ENCODE measurements around the gene DNAJC10.
"Not testable (repeated sequence)": the region's sequence is repeated elsewhere in the genome, so short reads cannot be mapped to it uniquely, and the experiment has no call there.

DNAJC10 gene

DNA sequence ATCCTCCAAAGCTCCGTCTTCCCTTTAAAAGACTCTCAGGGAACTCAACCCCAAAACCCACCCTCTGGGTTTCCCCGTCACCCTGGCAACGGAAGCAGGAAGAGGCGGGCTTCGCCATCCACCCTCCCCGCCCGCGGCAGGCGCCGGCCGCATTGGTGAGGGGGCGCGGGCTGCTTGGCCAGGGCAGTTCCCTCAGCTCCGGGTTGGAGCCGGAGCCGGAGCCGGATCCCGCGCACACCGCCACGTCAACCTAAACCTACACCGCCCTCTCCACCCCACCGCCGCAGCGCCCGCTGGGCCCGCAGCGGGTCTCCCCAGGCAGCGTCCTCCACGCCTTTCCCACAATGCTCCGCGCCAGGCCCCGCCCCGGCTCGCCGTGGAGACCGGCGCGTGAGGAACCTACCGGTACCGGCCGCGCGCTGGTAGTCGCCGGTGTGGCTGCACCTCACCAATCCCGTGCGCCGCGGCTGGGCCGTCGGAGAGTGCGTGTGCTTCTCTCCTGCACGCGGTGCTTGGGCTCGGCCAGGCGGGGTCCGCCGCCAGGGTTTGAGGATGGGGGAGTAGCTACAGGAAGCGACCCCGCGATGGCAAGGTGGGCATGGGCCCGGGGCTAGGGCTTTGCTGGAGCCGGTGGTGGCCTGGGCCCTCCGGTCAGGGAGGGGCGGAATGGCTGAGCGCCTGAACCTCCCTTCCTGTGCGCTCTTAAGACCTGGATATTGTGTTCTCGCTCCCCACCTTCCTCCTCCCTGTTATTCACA is at the start of gene DNAJC10:
Gene DNAJC10 (plus strand): TSS at position 366 of the 758 bp plus-strand sequence. CDS start 1,830 bp downstream, outside the sequence.
- peak; percentile 89 for DNase-seq

DNA sequence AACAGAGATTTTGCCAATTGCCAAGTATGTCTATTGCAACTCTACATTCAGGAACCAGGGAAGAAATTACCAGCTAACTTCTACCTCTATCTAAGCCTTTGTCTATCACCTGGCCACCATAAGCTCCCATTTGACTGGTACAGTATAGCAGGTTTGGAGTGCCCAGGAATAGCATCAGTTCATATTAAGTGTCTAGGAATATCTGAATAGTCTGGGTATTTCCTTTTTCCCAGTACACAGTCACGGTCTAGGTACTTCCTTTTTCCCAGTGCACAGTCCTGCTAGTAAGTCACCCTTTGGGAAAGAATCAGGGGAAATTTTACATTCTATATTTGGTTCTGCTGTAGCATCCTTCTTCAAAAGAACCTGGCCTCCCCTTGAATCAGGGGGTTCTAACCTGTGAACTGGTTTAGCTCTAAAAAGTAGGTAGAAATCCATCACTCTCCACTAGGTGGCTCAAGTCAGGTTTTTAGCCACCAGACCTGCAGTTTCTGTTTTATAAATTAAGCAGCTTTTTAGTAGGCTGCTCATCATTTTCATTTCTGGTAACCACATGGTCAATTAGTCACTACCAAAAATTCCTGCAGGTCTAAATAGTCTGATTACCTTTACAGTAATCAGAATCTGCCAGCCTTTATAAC is 49.3 kb upstream of the DNAJC10 start:
- peak; percentile 9 for DNase-seq

GRCh38 chr2:182667315-182667695 is 48.8 kb upstream of the DNAJC10 start:
- no peak for DNase-seq

DNA sequence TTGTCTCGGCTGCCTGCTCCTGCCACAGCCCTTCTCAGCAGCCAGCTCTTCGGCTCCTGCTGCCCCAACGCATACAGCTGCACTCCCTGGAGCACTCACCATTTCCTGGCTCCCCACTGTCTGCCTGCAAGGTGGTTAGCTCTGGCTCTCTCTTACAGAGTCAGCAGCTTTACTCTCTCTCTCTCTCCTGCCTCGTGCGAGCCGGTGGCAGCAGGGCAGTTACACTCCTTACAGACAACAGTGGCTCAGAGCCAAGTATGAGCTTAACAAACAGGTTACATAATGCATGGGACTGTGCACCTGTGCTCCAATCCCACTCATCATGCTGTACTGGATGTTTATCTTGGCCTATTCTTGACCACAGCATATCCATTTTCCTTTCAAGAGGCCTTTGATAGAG is 47.4 kb upstream of the DNAJC10 start:
- DNase-seq, result no peak

- DNase-seq, result no peak
These were observed 43.4 kb upstream of the DNAJC10 start for GRCh38 chr2:182672466-182673165.

- DNase-seq, result no peak
These were observed 35.2 kb upstream of the DNAJC10 start for GRCh38 chr2:182680837-182681236.

GRCh38 chr2:182682210-182682609 is 33.8 kb upstream of the DNAJC10 start:
- DNase-seq, result no peak

DNA sequence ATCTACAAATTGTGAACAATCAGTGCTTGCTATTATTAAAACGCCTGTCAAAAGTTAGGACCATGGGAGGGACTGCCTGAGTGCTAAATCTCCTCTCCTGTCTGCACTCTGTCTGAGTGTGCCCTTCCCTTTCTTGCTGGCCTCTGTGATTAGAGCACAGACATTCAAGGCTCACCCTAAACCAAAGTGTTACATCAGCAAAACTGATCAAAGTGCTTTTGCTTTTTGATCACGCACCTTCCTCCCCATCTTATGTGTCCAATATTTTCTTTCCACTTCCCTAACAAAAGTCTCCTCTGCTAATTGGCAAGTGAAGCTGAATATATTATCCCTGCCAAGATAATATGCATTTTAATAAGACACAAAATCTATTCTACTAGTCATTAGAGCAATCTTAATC is 30.5 kb upstream of the DNAJC10 start:
- DNase-seq, result no peak

- not testable (repeated sequence) for DNase-seq
These were observed 29.3 kb upstream of the DNAJC10 start for GRCh38 chr2:182686763-182687162.

DNA sequence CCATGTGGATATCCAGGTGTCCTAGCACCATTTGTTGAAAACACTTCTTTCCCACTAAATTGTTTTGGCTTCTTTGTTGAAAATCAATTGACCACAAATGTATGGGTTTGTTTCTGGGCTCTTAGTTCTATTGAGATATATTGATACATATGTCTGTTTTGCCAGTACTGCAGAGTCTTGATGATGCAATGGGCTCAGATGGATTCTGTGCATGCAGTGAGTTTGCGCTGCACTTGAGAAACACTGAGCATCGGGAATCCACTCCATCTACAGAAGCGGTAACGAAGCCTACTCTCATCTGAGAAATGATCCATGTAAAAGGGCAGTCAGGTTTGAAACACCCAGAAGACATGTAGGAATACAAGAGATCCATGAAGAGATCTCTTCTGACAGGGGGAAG is 21.9 kb upstream of the DNAJC10 start:
- no peak for DNase-seq

- DNase-seq, result no peak
These were observed 20.3 kb upstream of the DNAJC10 start for GRCh38 chr2:182695776-182696175.

GRCh38 chr2:182698671-182699070 is 17.4 kb upstream of the DNAJC10 start:
- no peak for DNase-seq

GRCh38 chr2:182705761-182706160 is 10.3 kb upstream of the DNAJC10 start:
- no peak for DNase-seq

DNA sequence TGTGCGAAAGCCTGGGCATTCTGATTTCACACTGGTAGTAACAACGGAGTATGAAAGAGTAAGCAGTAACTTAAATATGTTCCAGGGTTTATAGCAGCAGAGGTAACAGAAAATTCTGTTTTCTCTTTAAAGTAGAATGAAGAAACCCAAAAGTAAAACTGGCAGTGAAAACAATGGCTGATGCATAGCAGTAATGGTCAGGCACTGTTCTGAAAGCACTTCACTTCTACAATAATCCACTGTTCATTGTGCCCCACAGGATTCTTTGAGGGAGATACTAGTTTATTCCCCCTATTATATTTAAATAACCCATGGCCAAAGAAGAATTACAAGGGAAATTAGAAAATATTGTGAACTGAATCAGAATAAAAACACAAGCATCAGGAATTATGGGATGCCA is 9.3 kb upstream of the DNAJC10 start:
- no peak for DNase-seq

DNA sequence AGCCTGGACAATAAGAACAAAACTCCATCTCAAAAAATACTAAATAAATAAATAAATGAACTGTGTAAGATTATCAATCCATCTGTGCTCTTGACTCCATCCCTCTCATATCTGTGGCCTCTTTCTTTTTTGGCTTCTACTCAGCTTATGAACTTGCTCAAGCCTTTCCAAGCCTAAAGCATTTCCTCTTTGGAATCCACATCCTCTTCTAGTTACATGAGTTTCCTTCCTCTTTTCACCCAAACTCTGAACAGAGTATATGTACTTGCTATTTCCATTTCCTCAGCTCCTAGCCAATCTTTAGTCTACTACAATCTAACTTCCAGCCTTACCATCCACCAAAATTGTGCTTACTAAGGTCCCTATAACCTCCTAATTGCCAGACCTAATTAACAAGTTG is 2.5 kb upstream of the DNAJC10 start:
- no peak for DNase-seq

GRCh38 chr2:182715121-182715891 is 751 bp upstream of the DNAJC10 start:
- DNase-seq, result no peak

- no peak for DNase-seq
These were observed 558 bp downstream of the DNAJC10 start for GRCh38 chr2:182716650-182716979.

GRCh38 chr2:182717416-182717815 is 1.4 kb downstream of the DNAJC10 start:
- DNase-seq, result no peak

DNA sequence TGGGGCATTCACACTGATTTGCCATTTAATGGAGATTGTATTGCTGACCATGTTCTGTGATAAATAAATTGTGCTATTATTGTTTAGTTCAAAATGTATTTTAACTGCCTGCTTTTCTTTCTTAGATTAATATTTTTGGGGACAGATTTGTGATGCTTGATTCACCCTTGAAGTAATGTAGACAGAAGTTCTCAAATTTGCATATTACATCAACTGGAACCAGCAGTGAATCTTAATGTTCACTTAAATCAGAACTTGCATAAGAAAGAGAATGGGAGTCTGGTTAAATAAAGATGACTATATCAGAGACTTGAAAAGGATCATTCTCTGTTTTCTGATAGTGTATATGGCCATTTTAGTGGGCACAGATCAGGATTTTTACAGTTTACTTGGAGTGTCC is 1.8 kb downstream of the DNAJC10 start:
- no peak for DNase-seq

- DNase-seq, result no peak
These were observed 2.4 kb downstream of the DNAJC10 start for GRCh38 chr2:182718459-182718858.

DNA sequence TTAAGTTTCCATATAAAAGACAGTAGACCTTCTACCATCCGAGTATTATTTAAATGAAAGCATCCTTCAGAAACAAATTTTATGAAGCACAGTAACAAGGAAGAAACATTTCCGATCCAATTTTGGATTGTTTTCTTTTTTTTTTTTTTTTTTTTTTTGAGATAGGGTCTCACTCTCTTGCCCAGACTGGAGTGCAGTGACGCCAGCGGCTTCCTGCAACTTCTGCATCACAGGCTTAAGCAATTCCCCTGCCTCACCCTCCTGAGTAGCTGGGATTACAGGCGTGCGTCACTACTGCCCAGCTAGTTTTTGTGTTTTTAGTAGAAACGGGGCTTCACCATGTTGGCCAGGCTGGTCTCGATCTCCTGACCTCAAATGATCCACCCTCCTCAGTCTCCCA is 3.1 kb downstream of the DNAJC10 start:
- not testable (repeated sequence) for DNase-seq

GRCh38 chr2:182724656-182725055 is 8.6 kb downstream of the DNAJC10 start:
- DNase-seq, result no peak

DNA sequence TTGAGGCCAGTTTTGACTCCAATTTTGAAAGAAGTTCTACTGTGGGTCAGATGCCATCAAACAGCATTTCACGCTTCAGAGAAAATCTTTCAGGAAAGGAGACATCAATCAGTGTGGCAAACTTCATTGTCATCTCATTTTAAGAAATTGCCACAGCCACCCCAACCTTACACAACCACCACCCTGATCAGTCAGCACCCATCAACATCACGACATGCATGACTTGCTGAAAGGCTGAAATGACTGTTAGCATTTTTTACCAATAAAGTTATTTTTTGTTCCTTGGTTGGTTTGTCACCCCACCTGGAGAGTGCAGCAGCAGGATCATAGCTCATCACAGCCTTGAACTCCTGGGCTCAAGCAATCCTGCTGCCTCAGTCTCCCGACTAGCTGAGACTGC is 10.4 kb downstream of the DNAJC10 start:
- DNase-seq, result no peak

Measured in activated CD4-positive, alpha-beta T cell treated with anti-CD3 and anti-CD28 coated beads for 48 hours (primary cell).